Adrenal gland (tissue), 5 donors: ENCODE results near the gene MALAT1.

Source experiments
- POLR2A ChIP-seq, 2 donors: fragments of 450-650 bp; IDR thresholded peaks; one replicate each; pipeline ENCODE4 v1.6.1; 2017; ENCODE audit warnings: antibody characterized with exemption in 2 of 2, mild to moderate bottlenecking in 2 of 2, moderate library complexity in 1 of 2
- TF ChIP-seq, protein P1 (sequence below), 6 experiments: fragments of 450-650 bp in 4 of 6; fragments of 200-600 bp in 2 of 6; sonication (generic) in 1 of 6; IDR thresholded peaks; 1 replicate in 5 of 6; 2 replicates in 1 of 6; pipeline versions ENCODE4 v1.5.1 to v1.8.0; 2016 to 2021; ENCODE audit warnings: antibody characterized with exemption in 6 of 6, mild to moderate bottlenecking in 2 of 6, moderate library complexity in 1 of 6
- donor health status: DM: no; HTN: no; CAD: no.

DNA sequence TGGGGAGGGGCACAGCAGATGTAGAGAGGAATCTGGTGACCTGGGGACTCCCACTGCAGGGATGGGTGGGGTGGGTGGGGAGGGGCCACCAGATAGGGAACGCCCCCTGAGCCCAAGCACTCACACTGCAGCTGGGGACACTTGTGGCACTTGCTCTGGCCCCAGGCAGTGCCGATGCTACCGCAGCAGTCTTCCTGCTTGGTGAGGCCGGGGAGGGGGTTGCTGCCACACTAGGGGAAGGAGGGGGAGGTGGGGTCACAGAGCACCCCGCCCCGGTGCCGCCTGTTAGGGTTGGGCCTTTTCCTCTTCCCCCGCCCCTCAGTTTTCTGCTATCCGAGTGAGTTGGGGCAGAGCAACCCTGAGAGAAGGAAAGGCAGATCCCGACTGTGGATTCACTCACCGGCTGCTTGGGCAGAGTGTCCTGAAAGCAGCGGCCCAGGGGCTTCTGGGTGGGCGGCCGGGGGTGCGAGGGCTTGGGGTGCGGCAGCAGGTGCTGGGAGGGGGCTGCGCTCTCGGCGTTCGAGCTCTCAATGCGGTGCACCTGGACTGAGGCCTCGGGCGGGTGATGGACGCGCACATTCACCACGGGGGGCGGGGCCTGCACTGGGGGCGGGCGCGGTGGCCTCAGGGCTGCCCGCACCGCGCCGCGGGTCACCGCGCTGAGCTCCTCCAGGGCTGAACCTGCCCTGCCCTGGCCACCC, 54.6 kb downstream of the MALAT1 start:
- TF ChIP-seq, protein P1, sequence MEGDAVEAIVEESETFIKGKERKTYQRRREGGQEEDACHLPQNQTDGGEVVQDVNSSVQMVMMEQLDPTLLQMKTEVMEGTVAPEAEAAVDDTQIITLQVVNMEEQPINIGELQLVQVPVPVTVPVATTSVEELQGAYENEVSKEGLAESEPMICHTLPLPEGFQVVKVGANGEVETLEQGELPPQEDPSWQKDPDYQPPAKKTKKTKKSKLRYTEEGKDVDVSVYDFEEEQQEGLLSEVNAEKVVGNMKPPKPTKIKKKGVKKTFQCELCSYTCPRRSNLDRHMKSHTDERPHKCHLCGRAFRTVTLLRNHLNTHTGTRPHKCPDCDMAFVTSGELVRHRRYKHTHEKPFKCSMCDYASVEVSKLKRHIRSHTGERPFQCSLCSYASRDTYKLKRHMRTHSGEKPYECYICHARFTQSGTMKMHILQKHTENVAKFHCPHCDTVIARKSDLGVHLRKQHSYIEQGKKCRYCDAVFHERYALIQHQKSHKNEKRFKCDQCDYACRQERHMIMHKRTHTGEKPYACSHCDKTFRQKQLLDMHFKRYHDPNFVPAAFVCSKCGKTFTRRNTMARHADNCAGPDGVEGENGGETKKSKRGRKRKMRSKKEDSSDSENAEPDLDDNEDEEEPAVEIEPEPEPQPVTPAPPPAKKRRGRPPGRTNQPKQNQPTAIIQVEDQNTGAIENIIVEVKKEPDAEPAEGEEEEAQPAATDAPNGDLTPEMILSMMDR (IDR thresholded peaks at IDR 0.05) = no peak
- TF ChIP-seq POLR2A (IDR thresholded peaks at IDR 0.05) = no peak
